Subcutaneous adipose tissue (tissue), 4 donors: ENCODE measurements around the gene NUDT16L1. TPM values are rescaled to one million over a fixed set of nuclear protein-coding genes. Genes with fewer than 3 reads are reported as not detected.

Experiments used
- total RNA-seq, 4 donors: library from RNA; depleted of rRNA; stranded (reverse); fragments of >200 nt; gene quantifications; one replicate each; pipeline ENCODE4 v1.1.0, GENCODE V29; 2016
- TF ChIP-seq, protein P1 (sequence below): fragments of 450-650 bp; IDR thresholded peaks from one replicate; pipeline ENCODE4 v1.5.1; 2016; ENCODE audit warnings: low read depth, mild to moderate bottlenecking, control low read depth, antibody characterized with exemption, moderate library complexity

Gene NUDT16L1
- total RNA-seq, 4 donors from 2014 or later, result 11.7 to 38.8 (median 16.7) TPM

DNA sequence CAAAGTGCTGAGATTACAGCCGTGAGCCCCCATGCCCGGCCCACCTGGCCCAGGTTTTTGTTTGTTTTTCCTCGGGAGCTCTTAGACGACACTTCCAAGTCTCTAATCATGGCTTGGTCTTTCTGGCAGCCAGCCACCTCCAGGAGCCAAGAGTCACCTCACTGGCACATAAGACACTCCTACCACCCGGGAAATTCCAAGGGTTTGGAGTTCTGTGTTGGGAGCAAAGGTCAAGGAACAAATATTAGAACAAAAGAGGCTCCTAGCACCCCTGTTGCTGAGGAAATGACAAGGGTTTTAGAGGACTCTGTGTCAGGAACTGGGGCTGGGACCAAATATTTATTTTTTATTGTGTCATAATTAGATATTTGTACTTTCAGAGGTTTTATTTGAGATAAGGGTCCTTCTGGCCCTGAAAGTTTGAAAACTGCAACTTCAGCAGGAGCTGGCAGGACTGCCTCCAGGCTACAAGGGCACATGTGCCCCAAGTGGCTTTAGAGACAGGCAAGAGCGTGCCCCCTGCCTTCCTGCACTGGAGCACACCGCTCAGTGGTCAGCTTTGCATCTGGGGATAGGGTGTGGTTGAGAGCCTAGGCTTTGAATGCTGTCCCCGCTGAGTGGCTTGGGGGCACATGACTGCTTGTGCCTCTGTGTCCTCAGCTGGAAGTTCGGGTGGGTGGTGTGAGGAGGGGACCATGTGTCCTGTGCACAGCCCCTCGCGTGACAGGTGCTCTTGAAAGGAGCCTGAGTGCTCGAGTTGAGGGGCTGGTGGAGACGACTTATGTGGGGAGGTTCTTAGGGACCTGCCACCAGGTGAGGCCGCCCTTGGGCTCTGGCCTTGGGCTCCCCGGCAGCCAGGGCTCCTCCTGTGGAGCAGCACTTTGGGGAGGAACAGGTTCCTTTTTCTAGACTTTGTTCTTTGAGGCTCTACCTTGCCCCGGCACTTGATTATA lies 39.1 kb upstream of the NUDT16L1 start:
- TF ChIP-seq, protein P1, sequence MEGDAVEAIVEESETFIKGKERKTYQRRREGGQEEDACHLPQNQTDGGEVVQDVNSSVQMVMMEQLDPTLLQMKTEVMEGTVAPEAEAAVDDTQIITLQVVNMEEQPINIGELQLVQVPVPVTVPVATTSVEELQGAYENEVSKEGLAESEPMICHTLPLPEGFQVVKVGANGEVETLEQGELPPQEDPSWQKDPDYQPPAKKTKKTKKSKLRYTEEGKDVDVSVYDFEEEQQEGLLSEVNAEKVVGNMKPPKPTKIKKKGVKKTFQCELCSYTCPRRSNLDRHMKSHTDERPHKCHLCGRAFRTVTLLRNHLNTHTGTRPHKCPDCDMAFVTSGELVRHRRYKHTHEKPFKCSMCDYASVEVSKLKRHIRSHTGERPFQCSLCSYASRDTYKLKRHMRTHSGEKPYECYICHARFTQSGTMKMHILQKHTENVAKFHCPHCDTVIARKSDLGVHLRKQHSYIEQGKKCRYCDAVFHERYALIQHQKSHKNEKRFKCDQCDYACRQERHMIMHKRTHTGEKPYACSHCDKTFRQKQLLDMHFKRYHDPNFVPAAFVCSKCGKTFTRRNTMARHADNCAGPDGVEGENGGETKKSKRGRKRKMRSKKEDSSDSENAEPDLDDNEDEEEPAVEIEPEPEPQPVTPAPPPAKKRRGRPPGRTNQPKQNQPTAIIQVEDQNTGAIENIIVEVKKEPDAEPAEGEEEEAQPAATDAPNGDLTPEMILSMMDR, result no peak

DNA sequence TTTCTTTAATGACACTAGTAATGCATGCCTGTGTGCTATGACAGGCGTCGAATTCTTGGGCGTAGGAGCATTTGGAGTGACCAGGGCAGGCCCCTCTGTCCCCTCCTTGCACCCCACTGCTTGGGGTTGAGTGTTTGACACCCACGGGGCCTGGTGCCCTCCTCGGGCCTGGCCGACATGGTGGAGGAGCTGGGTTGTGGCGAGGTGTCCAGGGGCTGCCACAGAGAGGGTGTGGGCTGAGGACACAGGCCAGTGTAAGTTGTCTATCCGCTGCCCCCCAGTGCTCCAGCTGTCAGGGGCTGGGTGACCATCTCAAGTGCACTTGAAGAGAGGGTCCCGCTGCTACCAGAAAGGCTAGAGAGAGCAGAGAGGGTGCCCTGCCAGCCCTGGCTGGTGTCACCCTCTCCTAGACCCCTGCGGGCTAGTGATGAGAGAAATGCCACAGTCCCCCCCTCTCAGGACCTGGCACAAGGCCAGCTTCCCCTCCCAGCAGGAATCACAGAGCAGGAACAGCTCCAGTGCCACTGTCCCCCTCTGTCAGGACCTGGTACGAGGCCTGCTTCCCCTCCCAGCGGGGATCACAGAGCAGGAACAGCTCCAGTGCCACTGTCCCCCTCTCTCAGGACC lies 38.3 kb upstream of the NUDT16L1 start:
- TF ChIP-seq, protein P1, result no peak

DNA sequence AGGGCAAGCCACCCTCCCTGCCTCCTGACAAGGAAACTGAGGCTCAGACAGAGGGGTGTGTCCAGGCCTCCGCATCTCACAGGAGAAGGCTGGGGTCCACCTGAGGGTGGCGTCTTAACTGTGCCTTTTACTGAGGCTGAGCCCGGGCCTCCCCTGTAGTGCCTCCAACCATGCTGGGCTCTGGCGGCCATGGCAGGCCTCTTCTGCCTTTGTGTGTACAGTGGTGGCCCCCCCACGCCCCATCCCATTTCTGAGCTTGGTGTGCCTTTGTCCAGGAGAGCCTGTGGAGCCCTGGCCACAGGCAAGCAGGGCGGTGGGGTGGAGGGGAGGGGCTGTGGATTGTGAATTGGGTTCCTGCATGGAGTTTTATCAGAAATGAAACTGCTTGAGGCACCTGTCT lies 37.6 kb upstream of the NUDT16L1 start:
- TF ChIP-seq, protein P1, result no peak

DNA sequence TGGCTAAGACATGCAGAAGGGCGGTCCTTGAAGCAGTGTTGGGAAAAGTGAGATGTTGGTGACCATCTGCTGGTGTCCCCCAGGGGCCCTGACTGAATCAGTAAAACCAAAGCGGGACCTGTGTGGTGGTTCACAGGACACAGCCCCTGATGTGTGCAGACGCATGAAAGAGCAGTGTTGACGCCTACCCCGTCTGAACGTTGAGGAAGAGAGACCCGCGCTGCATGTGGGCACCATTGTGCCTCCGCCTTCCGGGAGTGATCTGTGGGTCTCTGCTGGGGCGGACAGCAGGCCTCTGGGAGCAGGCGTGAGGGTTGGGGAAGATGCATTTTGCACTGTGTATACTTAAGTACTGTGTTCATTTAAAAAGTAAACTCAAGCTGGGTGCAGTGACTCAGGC lies 37.1 kb upstream of the NUDT16L1 start:
- TF ChIP-seq, protein P1, result no peak

DNA sequence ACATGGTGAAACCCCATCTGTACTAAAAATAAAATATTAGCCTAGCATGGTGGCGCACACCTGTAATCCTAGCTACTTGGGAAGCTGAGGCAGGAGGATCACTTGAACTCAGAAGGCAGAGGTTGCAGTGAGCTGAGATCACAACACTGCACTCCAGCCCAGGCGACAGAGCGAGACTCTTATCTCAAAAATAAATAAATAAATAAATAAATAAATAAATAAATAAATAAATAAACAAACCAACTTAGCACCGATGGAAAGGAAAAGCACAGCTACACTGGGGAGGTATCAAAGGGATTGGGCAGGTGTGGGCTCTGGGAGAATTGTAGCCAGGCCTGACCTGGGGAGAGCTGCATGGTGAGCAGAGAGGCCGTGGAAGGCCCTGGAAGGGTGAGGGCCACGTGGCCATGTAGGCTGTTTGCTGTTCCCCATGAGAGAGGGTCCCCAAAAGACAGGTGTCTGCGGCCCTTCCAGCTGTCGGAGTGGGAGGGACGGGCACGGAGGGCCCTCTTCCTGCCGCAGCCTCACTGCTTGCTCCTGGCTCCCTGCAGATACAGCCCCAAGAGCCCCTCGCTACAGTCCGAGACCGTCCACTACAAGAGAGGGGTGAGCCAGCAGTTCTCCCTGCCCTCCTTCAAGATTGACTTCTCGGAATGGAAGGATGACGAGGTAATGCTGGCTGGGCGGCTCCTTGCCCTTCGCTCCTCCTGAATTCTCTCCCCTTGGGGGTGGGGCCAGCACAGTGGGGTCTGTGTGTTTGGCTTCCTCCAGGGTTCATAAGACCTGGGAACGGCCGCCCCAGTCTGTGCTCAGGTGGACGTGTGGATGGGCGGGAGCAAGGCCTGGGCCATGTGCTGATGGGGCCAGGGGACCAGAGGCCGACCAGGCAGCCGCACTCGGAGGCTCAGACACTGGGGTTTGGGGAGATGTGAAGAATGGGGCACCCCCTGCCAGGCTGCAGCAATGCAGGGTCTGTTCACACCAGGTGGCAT lies 36.4 kb upstream of the NUDT16L1 start:
- TF ChIP-seq, protein P1, result no peak

DNA sequence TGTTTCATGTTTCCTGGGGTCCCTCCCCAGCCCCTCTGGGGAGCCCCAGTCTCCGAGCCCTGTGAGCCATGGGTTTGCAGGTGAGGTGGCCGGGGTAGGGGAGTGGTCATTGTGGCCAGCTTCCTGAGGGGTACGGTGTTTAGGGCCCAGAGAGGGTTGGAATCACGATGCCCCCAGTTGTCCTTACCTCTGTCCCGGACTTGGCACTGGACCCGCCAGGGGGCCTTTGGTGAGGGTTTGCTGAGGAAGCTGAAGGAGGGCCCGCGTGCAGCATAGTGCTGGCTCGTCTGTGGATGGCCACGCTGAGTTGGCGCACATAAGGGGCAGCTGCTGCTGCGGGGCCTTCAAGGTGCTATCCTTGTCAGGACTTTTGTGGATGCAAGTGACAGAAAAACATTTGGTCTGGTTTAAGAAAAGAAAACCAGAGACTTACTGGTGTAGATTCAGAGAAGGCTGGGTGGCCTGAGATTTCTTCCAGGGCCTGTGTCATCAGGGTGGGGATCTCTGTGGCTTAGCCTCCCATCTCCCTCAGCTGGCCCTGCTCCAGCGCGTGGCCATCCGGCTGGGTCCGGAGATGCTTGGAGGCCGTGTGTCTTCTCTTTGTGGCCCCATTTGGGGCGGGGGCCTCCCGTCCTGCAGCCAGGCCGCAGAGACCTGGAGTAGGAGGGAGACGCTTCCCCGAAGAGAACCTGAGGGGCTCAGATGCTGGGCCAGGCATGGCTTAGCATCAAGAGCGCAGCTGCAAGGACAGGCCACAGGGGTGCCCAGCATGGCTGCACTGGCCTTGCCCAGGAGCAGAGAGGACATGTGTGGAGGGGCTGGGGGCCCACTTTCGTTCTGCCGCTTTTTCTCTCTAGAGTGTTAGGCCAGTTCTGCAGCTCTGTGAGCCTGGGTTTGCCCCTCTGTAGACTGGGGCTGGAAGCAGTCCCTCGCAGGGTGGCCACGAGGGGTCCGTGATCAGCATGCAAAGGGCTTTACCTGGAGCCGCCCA lies 33.7 kb upstream of the NUDT16L1 start:
- TF ChIP-seq, protein P1, result no peak
